ENCODE measurements around the gene ZNF341.

- TF ChIP-seq EZH2 (IDR thresholded peaks at IDR 0.05; ENCODE audit: insufficient read depth, poor library complexity, severe bottlenecking) (no peak), EZH2phosphoT487 (IDR thresholded peaks at IDR 0.05; ENCODE audit: insufficient read depth, low read depth) (no peak)
These were observed 93.8 kb downstream of the ZNF341 start for GRCh38 chr20:33825340-33826269.
